Esophagus squamous epithelium (tissue), 5 donors: Measurements from ENCODE around the gene MDFI. TPM values are rescaled to one million over a fixed set of nuclear protein-coding genes. Genes with fewer than 3 reads are reported as not detected.

Experiments used
- DNase-seq: peaks from one replicate; lab custom pipeline; 2025; lab: John Stamatoyannopoulos, UW
- H3K27ac ChIP-seq, 4 donors: fragments of 200-600 bp; sonication (generic); one replicate each; pipeline ENCODE4 v1.5.1; 2016 to 2019; ENCODE audit warnings: mild to moderate bottlenecking in 1 of 4
- H3K27me3 ChIP-seq, 4 donors: fragments of 200-600 bp; sonication (generic); 1 replicate in 3 of 4; 2 replicates in 1 of 4; pipeline versions ENCODE4 v1.5.1 to v1.6.0; 2017 to 2021; ENCODE audit warnings: antibody characterized with exemption in 1 of 4
- H3K36me3 ChIP-seq, 3 donors: fragments of 200-600 bp; sonication (generic); one replicate each; pipeline ENCODE4 v1.5.1; 2016 to 2019
- H3K4me1 ChIP-seq, 3 donors: fragments of 200-600 bp; sonication (generic); one replicate each; pipeline ENCODE4 v1.5.1; 2017 to 2019
- H3K4me3 ChIP-seq, 4 donors: fragments of 200-600 bp; sonication (generic); 1 replicate in 3 of 4; 2 replicates in 1 of 4; pipeline ENCODE4 v1.5.1; 2016 to 2019; ENCODE audit warnings: mild to moderate bottlenecking in 2 of 4, moderate library complexity in 1 of 4
- H3K9me3 ChIP-seq, 3 donors: fragments of 200-600 bp; sonication (generic); one replicate each; pipeline ENCODE4 v1.5.1; 2016 to 2019
- POLR2A ChIP-seq, 4 donors: fragments of 450-650 bp; IDR thresholded peaks; one replicate each; pipeline ENCODE4 v1.6.1; 2017; ENCODE audit warnings: antibody characterized with exemption in 4 of 4, mild to moderate bottlenecking in 4 of 4, moderate library complexity in 3 of 4
- WGBS, 2 donors: methylation state at CpG; one replicate each; pipeline ENCODE4 v1.1.5; 2018; 5-methylcytosine and 5-hydroxymethylcytosine counted together
- intact Hi-C: fragments of 100-400 bp; cut with DNase I; formaldehyde crosslinking; loops from one replicate; pipeline ENCODE4 v1.15.0; 2022
- total RNA-seq, 4 donors: library from RNA; depleted of rRNA; stranded (reverse); fragments of >200 nt; gene quantifications; one replicate each; pipeline ENCODE4 v1.1.0, GENCODE V29; 2016
- TF ChIP-seq, protein P1 (sequence below), 6 experiments: fragments of 450-650 bp in 4 of 6; fragments of 200-600 bp in 2 of 6; sonication (generic) in 2 of 6; IDR thresholded peaks; one replicate each; pipeline ENCODE4 v1.5.1; 2016 to 2019; ENCODE audit warnings: antibody characterized with exemption in 6 of 6, mild to moderate bottlenecking in 4 of 6, moderate library complexity in 4 of 6
- donor health status: DM: yes; HTN: yes; CAD: no.

Gene MDFI
- total RNA-seq, 4 donors from 2014 or later: 50.5 to 105 (median 81.8) TPM

GRCh38 chr6:41641352-41641925 is 3.2 kb downstream of the MDFI start:
- H3K9me3 ChIP-seq: no peaks in the 10 kb centered on the region
- TF ChIP-seq, protein P1, sequence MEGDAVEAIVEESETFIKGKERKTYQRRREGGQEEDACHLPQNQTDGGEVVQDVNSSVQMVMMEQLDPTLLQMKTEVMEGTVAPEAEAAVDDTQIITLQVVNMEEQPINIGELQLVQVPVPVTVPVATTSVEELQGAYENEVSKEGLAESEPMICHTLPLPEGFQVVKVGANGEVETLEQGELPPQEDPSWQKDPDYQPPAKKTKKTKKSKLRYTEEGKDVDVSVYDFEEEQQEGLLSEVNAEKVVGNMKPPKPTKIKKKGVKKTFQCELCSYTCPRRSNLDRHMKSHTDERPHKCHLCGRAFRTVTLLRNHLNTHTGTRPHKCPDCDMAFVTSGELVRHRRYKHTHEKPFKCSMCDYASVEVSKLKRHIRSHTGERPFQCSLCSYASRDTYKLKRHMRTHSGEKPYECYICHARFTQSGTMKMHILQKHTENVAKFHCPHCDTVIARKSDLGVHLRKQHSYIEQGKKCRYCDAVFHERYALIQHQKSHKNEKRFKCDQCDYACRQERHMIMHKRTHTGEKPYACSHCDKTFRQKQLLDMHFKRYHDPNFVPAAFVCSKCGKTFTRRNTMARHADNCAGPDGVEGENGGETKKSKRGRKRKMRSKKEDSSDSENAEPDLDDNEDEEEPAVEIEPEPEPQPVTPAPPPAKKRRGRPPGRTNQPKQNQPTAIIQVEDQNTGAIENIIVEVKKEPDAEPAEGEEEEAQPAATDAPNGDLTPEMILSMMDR (IDR thresholded peaks at IDR 0.05): no peak
- no peak for TF ChIP-seq POLR2A (IDR thresholded peaks at IDR 0.05)
- intact Hi-C loops: no loop called here
- peaks cover 0 to 34% (median 0%) of the 10 kb centered on the region in 4 donors for H3K27me3 ChIP-seq
- H3K4me1 ChIP-seq: peaks cover 16 to 62% (median 16%) of the 10 kb centered on the region in 3 donors
- no peak for DNase-seq
- H3K4me3 ChIP-seq: no peak overlapping the region
- H3K36me3 ChIP-seq: peaks cover 0 to 16% (median 0%) of the 10 kb centered on the region in 3 donors
- H3K27ac ChIP-seq: no peak overlapping the region
- WGBS, 2 donors: 76 to 88% methylated on average over 5 to 7 of the region's 9 CpGs

DNA sequence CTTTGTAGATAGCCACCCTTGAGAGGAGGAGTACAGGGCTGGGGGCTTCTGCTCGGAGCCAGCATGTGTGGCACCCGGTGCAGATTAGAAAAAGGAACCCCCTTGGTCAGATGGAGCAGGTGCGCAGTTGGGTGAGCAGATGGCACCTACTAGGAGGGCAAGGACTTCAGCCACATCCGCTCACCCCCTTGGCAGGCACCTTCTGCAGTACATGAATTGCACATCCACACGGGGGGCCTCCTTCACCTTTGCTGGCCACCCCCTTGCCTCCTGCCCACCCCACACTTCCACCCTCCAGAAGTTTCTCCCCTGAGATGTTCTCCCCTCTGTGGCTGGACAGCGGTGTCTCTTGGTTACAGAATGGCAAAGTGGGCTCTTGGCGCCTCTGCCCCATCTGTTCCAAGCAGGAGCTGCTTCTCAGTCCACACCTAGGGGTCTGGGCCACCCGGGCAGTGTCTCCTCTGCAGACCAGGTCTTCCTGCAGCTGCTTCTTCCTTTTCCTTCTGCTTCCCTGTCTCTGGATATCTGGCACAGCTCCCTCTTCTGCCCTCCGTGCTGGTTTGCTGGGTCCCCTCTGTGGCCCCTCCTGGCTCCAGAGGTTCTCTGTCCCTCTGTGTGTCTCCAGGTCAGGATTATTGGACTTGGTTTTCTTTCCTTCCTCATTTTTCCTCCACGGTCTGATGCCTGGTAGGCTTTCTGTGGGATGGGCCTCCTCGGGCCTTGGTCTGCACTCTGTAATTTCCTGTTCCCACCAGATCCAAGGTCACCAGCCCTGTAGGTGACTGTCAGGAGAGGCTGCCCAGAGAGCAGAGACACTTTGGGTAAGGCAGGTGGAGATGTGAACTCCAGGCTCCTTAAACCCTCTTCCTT is 4.1 kb downstream of the MDFI start:
- H3K4me3 ChIP-seq: no peak overlapping the region
- peaks cover 0 to 25% (median 0%) of the 10 kb centered on the region in 3 donors for H3K36me3 ChIP-seq
- no peak overlapping the region for H3K27ac ChIP-seq
- intact Hi-C loops: no loop called here
- no peak for TF ChIP-seq POLR2A (IDR thresholded peaks at IDR 0.05)
- TF ChIP-seq, protein P1 (IDR thresholded peaks at IDR 0.05): no peak
- 51 to 72% methylated on average over 4 to 9 of the region's 11 CpGs for WGBS, 2 donors
- no peak for DNase-seq
- H3K9me3 ChIP-seq: no peaks in the 10 kb centered on the region
- H3K4me1 ChIP-seq: peaks cover 13 to 53% (median 16%) of the 10 kb centered on the region in 3 donors
- H3K27me3 ChIP-seq: peaks cover 0 to 25% (median 0%) of the 10 kb centered on the region in 4 donors

DNA sequence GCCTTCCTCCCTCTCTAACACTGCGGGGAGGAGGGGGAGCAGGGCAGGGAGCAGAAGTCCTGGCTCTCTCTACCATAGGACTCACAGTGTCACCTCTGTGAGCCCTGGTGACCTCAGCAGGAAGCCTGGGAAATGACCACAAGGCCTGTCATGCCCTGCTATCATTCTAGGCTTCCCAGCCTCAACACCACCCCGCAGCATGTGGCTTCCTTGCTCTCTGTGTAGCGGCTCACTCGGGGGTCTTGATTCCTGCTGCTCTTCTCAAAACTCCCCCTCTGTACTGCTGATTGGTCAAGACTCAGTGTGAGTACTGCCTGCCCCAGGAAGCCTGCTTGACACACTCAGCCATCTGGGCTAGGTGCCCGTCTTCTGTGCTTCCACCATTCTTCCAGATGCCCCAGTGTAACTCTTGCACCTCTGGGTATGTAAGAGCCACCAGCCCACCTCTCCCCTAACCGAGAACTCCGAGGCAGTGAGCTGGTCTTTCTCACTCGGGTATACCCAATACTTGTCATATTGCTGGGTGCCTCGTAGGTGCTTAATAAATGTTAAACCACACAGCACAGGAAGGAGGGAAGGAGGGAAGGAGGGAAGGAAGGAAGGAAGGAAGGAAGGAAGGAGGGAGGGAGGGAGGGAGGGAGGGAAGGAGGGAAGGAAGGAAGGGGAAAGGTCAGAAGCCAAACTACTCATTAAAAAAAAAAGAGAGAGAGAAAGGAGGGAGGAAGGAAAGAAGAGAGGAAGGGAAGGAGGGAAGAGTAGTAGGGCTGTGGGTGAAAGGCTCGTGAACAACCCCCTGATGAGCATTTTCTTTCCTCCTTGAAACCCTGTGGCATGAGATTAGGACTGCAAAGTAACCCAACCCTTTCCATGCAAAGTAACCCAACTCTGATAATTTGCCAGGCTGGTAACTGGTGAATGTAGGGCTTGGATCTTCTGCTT is 5.0 kb downstream of the MDFI start:
- no peak for DNase-seq
- 62 to 67% methylated on average over 10 of the region's 10 CpGs for WGBS, 2 donors
- Histone ChIP-seq H3K27me3 (peaks cover 0 to 16% (median 0%) of the 10 kb centered on the region in 4 donors), H3K4me1 (peaks cover 8 to 44% (median 10%) of the 10 kb centered on the region in 3 donors), H3K36me3 (peaks cover 0 to 32% (median 0%) of the 10 kb centered on the region in 3 donors), H3K27ac (no peak overlapping the region), H3K9me3 (no peaks in the 10 kb centered on the region), H3K4me3 (no peak overlapping the region)
- intact Hi-C loops: no loop called here
- no peak for TF ChIP-seq POLR2A (IDR thresholded peaks at IDR 0.05)
- TF ChIP-seq, protein P1 (IDR thresholded peaks at IDR 0.05): no peak

GRCh38 chr6:41643899-41644269 is 5.6 kb downstream of the MDFI start:
- peaks cover 2 to 37% (median 4%) of the 10 kb centered on the region in 3 donors for H3K4me1 ChIP-seq
- 50 to 80% methylated on average over 2 of the region's 4 CpGs for WGBS, 2 donors
- intact Hi-C loops: no loop called here

More at GRCh38 chr6:41643899-41644269, 5.6 kb downstream of the MDFI start:
- no peak overlapping the region for H3K4me3 ChIP-seq
- H3K36me3 ChIP-seq: peaks cover 0 to 38% (median 0%) of the 10 kb centered on the region in 3 donors
- H3K9me3 ChIP-seq: no peaks in the 10 kb centered on the region
- H3K27me3 ChIP-seq: peaks cover 0 to 14% (median 0%) of the 10 kb centered on the region in 4 donors
- no peak for TF ChIP-seq POLR2A (IDR thresholded peaks at IDR 0.05)
- TF ChIP-seq, protein P1 (IDR thresholded peaks at IDR 0.05): no peak
- no peak for DNase-seq
- no peak overlapping the region for H3K27ac ChIP-seq
